GM21529 (cell line): ENCODE results near the gene MYF6.

Source experiments
- ATAC-seq: cut with Tn5 transposase; IDR thresholded peaks from one replicate; pipeline ENCODE4 v1.9.1; 2021; ENCODE audit not compliant: unreplicated experiment

Gene MYF6

DNA sequence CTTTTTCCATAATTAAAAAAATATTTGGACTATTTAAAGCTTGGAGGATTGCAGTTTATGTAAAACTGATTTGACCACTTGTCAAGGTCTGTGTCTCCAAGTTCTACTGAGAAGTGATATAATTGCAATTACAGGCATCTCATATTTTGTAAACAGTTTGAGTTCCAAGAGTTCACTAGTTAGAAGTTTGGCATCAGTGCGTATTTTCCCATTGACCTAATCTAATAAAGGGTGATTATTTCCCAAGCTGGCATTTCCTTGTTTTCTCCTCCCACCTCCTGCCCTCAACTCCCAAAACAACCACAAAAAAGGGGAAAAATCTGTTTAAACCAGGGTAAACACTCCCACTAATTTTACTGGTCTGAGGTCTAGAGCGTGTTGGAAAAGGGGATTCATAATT is 3.0 kb upstream of the MYF6 start:
- ATAC-seq: no peak

DNA sequence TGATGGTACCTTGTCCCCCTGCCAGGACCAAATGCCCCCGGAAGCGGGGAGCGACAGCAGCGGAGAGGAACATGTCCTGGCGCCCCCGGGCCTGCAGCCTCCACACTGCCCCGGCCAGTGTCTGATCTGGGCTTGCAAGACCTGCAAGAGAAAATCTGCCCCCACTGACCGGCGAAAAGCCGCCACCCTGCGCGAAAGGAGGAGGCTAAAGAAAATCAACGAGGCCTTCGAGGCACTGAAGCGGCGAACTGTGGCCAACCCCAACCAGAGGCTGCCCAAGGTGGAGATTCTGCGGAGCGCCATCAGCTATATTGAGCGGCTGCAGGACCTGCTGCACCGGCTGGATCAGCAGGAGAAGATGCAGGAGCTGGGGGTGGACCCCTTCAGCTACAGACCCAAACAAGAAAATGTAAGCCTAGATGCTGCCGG is 410 bp downstream of the MYF6 start:
- ATAC-seq: no peak

DNA sequence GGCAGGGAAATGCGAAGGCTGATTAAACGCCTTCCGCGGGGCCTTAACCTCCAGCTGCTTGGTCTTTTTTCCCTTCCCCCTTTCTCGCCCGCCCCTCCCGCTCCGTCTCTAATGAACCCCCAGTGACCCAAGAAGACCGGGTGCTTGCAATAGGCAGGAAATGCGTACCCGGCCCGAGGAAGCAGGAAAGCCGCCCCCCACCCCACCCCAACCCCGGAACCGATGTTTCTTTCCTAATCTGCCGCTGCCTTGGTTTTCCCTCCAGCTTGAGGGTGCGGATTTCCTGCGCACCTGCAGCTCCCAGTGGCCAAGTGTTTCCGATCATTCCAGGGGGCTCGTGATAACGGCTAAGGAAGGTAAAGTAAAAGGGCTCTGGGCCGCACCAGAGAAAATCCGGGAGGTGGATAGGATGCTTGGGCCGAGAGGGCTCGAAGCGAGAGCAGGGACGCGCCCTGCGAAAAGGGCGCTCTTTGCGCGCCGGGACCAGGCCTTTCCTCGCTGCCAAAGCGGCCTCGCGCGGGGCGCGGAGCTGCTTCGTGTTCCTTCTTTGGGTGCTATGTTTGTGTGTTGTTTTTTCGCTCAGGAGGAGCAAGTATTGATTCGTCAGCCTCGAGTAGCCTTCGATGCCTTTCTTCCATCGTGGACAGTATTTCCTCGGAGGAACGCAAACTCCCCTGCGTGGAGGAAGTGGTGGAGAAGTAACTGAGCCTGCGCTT is 983 bp downstream of the MYF6 start:
- no peak for ATAC-seq

DNA sequence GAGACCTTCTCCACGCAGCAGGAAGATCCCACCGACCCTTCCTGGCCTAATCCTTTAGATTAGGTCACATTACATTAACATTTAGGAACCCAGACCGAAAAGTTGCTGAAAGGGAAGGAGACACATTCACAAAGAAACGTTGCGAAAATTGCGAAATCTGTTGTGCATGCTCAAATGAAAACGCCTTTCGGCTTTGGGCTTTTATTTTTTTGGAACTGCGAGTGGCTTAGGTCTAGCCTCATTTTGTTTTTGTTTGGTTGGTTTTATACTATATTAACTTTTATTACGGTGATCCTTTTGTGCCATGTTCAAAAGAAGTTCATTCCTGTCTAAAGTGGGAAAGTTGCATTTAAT is 1.5 kb downstream of the MYF6 start:
- no peak for ATAC-seq

DNA sequence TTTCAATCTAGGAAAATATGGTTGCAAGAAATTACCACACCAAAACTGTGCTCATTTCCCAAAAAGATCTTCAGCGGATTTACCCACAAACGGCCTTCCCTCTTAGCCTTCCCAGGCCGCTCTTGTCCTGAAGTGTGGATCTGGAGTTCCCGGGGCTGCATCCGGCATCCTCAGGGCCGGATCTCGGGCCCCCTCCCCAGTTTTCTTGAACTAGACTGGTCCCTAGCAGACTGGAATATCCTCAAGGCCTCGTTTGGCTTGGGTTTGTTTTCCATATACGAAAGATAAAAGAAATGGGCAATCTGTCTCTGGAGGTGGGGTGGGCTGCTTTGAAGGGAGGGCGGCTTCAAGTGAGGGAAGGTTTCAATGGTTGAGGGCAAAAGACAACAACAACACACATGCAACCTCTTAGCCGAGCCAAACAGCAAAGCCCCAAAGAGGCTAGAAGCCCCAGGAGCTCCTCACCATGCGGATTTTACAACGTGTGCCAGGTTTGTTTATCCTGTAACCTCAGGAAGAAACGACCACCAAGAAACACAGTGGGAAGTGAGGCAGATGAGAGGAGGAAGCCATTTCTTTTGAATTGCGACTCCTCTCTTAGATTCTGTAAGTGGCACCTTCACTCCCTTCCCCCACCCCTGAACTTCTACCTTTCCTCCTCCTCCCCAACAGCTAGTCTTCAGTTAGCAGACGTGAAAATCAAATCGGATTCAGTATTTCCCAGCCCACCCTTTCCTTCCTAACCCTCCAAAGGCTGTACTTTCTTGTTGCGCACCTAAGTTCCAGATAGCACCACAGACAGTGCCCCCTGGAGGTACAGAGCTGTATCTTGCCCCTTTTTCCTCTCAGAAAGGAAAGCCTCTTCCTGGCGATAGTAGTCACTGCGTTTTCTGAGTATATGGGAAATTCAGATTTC is 2.6 kb downstream of the MYF6 start:
- ATAC-seq: peak; percentile 52

DNA sequence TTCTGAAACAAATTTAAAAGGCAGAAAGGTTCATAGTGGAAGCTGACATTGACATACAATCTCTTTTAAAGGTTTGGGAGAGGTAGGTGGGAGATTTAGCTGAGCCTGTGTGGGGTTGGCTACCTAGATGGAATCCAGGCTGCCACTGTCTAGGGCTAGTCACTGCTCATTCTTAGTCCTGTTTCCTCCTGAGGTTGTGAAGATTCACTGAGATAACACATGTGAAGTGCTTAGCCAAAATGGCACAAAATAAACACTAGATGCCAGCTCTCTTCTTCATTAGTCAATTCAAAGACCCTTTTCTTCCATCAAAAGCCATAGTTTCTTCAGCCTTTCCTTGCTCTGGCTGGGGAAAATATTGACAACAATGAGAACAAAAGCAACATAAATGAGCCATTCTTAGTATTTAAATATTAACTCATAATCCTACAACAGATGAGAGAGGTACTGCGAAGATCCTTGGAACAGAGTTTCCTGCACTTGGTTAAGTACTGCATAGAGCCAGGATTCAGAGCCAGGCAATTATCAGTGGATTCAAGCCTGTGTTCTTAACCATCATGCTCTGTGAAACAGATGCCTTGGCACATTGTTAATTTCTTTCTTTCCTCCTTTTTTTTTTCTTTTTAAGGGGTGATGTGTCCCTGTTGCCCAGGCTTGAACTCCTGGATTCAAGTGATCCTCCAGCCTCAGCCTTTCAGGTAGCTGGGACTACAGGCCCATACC is 3.5 kb downstream of the MYF6 start:
- ATAC-seq: peak; percentile 25

DNA sequence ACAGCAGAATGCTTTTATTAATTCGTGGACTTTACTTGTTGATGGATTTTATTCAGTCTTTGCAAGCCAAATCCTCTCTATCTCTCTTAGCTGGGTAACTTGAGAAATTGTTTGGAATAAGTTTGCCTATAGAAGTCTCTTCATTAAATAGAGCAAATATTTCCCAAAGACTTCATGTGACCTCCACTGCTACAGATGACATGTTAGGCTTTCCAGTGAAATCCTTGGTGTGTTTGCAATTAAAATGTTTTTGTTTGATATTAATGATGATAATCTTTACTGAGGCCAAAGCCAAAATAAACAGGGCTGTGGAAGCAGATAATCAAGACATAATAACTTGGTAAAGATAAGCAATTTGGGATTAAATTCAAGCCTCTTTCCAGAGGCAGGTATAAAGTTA is 4.4 kb downstream of the MYF6 start:
- no peak for ATAC-seq

DNA sequence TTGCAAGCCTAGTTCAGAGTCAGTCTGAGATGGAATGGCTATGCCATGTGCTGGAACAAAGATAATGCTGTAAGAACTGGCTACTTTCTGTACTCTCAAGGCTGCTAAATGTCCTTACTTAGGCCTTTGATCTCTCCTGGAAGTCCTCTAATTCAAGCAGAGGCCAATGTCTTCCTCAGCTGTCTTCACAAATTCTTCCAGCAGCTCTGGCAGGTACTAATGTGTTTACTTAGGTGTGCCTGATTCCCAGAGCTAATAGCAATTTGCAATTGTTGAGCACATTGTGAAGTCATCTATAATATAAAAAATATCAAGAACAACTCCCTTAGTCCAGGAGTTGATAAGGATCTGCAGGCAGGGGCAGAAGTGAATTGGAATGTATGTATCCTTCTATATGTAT is 5.4 kb downstream of the MYF6 start:
- no peak for ATAC-seq

DNA sequence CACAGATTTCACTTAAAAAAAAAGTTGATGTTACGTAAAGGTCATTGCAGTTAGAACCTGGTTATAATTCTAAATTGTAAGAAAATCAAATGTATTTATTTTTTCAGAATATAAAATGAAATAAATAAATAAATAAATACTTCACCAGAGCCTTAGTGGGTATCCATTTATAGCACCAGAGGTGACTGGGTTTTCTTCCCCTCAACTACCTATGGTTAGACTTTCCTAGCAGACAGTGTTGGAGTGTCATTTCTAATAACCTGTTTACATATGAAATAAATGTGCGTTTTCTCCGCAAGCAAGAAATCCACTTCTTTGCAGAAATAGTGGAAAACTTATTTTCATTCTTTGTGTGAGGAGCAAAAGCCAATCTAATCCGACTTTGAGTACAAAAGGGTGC is 6.0 kb downstream of the MYF6 start:
- no peak for ATAC-seq

DNA sequence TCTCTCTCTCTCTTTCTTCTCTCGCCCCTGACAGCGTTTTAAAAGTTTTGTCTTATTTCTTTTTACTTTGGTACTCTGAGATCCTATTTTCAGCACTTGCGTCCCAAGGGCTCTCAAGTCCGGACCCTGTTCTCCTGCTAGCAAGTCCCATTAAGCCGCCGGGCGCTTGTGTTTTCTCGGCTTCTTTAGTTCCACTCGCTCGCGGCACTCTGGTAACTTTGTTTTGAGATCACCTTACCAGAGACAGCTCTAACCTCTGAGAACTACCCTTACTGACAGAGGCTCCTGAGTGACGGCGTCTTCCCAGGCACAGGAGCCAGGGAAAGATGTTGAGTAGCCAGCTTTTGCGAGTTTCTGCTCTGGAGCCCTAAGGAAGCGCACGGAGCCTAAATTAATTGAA is 6.6 kb downstream of the MYF6 start:
- no peak for ATAC-seq

DNA sequence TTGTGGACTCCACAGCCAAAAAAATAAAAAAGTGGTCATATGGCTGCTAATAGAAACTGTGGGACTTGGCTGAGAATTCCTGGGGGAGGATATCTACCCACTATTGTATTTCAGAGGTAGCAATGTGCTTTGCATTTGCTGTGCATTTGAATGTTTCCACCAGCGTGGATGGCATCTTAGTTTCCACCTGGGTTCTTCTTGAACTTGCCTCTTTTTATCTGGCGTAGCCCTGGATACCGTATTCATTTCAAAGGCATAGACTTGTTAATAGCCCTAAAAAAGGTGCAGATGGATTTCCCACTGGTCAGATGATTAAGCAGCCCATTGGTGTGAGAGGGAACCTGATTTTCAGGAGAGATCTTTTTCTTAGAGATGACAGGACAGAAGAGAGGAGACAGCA is 7.4 kb downstream of the MYF6 start:
- ATAC-seq: no peak

DNA sequence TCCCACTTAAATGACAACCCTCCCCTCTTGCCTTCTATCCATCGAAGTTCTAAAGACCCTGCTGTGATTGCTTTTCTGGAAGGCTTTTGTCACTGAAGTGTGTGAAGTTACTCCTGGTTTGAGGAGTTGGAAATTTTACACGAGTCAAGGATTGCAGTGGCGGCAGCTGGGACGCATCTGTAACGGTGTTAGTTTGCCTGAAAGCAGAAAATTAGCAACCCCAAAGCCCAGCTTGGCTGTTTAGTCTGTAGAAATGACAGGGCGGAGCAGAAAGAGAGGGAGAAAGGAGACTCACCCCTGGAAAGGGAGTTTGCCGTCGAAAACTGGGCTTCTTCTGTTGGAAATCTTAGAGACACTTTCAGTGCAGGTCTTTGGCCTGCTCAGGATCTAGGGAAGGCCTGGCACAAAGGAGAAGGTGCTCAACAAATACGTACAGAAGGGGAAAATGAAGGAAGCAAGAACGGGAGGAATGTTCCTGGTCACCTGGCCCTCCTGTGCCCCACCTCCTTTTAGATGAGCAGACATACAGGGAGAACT is 8.3 kb downstream of the MYF6 start:
- ATAC-seq: no peak

DNA sequence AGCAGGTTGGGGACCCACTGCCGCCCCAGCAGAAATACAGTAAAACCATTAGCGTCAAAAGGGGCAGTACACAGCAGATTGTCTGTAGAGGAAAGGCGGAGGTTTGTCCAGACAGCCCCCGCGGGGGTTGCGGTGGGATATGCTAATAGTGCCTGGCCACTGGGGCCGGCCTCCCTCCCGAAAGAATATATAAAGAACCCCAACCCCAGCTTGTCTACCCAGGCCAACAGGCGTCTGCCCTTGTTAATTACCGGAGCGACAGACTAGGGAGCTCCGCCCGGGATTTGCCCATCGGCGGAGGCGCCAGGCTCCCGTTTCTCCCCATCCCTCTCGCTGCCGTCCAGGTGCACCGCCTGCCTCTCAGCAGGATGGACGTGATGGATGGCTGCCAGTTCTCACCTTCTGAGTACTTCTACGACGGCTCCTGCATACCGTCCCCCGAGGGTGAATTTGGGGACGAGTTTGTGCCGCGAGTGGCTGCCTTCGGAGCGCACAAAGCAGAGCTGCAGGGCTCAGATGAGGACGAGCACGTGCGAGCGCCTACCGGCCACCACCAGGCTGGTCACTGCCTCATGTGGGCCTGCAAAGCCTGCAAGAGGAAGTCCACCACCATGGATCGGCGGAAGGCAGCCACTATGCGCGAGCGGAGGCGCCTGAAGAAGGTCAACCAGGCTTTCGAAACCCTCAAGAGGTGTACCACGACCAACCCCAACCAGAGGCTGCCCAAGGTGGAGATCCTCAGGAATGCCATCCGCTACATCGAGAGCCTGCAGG is 9.4 kb downstream of the MYF6 start, which contains the start of gene MYF5:
Gene MYF5 (plus strand): TSS at position 217 of the 774 bp plus-strand sequence. CDS start 152 bp downstream, at position 369.
- ATAC-seq: no peak

DNA sequence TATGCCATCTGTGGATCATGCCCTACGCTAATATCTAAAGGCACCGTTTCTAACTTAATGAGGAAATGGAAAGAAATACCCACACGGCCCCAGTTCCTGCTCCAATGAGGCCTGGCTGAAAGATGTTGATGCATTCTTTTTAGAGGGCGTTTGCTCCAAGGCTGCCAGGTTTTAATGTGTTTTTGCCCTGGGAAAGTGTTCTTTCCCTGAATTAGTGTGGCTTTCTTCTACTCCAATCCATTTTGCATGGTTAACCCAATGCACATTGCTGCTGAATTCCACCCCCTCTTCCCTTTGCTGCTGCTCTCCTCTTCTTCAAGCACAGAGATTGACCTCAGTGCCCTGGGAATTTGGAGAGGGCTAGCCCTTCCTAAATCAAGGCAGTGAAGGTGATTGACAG is 10.4 kb downstream of the MYF6 start:
- ATAC-seq: no peak

DNA sequence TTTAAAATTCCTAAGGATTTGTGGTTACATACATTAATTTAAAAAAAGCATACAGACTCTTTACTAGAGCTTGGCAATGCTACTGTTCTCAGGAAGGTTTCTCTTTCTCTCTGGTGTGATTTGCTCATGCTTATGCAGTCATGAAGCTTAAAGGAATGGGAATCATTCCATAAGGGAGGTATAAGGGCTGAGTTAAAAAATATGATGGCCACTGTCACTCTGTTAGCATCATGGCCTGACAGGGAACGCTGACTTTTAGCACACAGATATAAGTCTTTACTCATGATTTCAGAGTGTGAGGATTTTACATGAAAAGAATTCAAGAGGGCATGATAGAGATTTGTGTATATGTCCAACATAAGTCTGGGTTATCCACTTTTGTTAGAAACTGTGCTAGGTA is 13.1 kb downstream of the MYF6 start:
- no peak for ATAC-seq

DNA sequence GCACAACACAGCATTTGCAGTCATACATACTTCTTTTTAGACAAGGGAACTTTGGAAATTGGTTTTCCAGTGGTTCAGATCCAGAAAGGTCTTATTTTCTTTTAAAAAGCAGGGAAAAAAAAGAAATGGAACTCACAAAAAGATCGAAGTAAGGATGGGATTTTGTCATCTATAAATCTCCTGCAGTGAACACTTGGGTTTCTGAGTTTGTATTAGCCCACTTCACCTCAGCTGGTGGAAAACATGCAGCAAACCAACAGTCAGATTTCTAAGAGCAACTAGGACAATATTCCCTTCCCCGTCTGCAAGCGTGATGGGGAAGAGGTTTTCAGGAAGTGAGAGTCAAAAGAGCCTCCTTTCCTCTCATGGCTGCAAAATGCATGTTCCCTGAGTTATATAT is 13.9 kb downstream of the MYF6 start:
- no peak for ATAC-seq

DNA sequence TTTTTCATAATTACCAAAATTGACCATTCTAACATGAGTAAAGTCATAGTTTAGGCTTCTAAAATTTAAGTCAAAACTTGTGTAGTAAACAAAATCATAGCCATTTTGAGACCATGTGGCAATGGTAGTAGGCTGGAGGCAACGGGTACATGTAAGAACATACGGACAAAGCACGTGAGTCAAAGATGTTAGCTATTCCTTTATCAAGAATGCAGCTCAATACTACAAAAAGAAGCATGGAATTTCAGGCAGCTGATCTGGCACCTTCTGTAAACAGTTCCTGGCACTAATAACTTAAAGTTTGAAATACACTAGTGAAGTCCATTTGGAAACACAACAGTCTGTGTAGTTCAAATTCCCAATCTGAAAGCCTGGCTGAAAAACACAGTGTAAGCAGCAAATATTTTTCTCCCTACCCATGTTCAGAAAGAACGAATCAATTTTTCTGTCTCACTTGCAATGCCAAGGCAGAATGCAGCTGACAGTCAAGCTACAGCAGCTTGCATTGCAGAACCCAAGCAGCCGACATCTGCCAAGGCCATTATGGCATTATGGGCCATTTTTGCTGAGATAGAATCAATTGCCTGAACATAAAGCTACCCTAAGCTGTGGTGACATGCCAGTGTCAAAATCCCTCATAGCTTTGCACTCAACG is 38.5 kb downstream of the MYF6 start:
- no peak for ATAC-seq

DNA sequence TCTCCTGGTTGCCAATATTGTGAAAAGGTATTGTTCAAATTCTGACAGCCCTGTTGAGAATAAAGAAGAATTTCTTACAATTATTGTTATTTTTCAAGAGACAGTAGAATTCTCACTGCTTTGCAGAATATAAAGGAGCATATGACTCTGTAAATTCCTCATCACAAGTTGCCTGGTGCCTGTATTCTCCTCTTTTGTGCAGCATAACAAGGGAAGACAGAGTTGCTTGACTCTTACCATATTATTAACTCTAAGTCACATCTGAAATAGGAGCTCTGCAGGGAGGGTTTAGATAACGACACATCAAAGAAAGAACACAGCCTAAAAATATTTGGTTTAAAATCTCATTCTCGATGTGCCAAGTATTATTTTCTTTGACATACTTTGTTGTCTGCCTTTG is 40.4 kb downstream of the MYF6 start:
- ATAC-seq: no peak

DNA sequence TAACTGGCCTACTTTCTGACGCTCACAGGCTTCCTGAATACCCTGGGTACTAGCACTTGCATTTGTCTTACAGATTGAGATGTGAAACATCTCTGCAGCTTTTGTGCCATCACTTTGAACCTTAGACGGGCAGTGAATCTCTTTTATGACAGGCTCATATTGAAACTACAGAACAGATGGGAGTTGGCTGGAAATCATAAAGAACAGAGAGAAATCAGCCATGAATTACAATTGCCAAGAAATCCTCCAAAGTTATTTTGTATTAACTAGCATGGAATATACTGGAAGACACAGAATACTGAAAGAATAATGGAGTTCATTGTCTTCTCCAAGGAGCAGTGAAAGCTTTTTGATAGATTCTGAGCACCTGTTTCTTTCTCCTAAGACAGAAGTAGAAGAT is 42.0 kb downstream of the MYF6 start:
- ATAC-seq: no peak

DNA sequence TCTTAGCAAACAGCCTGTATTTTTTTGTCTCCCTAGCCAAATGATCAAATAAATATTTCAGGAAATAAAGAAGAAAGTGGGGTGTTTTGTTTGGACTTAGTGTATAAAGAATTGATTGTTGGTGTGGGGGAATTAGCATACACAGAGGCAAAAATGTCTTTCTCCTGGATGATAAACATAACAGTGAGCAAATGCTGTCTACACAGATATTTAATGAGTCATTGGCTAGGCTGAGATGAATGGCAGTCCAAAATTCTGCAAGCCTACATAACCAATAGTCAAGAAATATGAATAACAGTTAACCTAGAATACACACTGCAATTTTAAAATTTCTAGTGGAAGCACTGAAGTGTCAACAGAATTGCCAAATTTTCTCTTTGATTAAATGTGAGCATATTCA is 45.0 kb downstream of the MYF6 start:
- no peak for ATAC-seq
